ENCODE data around the gene TMPRSS2.
"Not testable (repeated sequence)": the region's sequence is repeated elsewhere in the genome, so short reads cannot be mapped to it uniquely, and the experiment has no call there.

TMPRSS2 gene

DNA sequence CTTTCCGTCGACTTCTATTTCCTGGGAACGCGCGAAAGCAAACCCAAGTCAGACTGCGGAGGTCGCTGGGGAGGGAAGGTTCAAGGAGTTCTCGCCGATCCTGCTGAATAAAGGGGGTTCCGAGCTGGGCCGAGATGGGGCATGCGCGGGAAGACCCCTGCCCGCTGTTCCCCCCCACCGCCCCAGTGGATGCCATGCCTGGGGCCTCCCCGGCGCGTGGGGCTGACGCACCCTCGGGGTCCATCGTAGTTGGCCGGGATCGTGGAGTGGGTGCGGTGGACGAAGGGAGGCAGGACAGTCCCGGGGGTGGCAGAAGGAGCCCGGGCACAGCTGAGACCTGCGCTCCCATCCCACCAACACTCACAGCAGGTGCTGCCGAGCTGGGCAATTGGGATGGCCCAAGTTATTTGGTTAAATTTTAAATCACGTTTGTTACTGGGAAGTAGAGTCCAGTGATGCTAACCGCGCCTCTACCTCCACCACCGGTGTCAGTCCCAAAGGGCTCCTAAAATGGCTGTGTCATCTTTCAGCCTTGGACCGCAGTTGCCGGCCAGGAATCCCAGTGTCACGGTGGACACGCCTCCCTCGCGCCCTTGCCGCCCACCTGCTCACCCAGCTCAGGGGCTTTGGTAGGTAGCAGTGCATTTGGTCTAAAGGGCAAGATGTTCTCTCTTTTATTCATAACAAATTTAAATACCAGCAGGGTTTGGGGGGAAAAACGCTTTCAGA lies 81.1 kb downstream of the TMPRSS2 start:
- peaks cover 64% of the 10 kb centered on the region for H3K79me2 ChIP-seq (ENCODE audit: control insufficient read depth, insufficient read depth, low read length, unreplicated experiment)
- H3K4me1 ChIP-seq (ENCODE audit: control insufficient read depth, insufficient read depth, low read length, unreplicated experiment) = peaks cover 43% of the 10 kb centered on the region
- H2AFZ ChIP-seq (ENCODE audit: low read length, unreplicated experiment) = no peak overlapping the region
- peak overlapping the region; percentile 82 for H3K27ac ChIP-seq (ENCODE audit: low read depth, low read length)
- H3K36me3 ChIP-seq (ENCODE audit: insufficient read depth, low read length) = peaks cover 44% of the 10 kb centered on the region
- H3K27me3 ChIP-seq (ENCODE audit: insufficient read depth, low read length) = no peaks in the 10 kb centered on the region
- peak overlapping the region; percentile 81 for H3K4me3 ChIP-seq (ENCODE audit: low read depth, low read length)

DNA sequence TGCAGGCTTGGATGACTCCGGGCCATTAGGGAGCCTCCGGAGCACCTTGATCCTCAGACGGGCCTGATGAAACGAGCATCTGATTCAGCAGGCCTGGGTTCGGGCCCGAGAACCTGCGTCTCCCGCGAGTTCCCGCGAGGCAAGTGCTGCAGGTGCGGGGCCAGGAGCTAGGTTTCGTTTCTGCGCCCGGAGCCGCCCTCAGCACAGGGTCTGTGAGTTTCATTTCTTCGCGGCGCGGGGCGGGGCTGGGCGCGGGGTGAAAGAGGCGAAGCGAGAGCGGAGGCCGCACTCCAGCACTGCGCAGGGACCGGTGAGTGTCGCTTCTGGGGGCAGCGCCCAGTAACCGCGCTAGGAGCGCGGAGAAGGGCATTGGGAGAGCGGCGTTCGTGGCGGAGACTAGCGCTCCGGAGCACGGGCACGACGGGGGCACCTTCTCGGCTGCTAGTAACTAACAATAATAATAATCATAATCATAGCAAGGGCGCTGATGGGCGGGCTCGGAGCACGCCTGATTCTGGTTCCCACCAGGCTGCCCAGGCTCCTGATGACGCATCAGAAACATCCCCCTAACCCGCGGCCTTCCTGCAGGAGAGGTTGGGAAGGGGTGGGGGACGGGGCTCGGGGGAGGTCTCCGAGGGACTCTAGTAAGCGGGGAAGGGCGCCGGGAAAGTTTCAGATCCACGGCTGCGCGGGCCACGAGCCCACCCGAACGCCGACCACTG lies 81.8 kb downstream of the TMPRSS2 start, which contains the start of gene MX1:
TSS of gene MX1 (plus strand) at position 286 of the 722 bp plus-strand sequence. CDS start 5,832 bp downstream, outside the sequence.
- Histone ChIP-seq H3K27me3 (ENCODE audit: insufficient read depth, low read length) (no peaks in the 10 kb centered on the region), H3K79me2 (ENCODE audit: control insufficient read depth, insufficient read depth, low read length, unreplicated experiment) (peaks cover 60% of the 10 kb centered on the region), H3K4me3 (ENCODE audit: low read depth, low read length) (peak within 1 kb of the TSS; percentile 81), H3K4me1 (ENCODE audit: control insufficient read depth, insufficient read depth, low read length, unreplicated experiment) (peaks cover 41% of the 10 kb centered on the region), H2AFZ (ENCODE audit: low read length, unreplicated experiment) (peak within 1 kb of the TSS; percentile 89), H3K36me3 (ENCODE audit: insufficient read depth, low read length) (peaks cover 38% of the 10 kb centered on the region), H3K27ac (ENCODE audit: low read depth, low read length) (peak within 1 kb of the TSS; percentile 82)

DNA sequence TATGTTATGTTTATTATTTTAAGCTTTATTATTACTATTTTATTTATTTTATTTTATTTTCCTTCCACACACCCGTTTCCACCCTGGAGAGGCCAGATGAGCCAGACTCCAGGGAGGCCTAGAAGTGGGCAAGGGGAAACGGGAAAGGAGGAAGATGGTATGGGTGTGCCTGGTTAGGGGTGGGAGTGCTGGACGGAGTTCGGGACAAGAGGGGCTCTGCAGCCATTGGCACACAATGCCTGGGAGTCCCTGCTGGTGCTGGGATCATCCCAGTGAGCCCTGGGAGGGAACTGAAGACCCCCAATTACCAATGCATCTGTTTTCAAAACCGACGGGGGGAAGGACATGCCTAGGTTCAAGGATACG lies 82.4 kb downstream of the TMPRSS2 start:
- peak overlapping the region; percentile 82 for H3K27ac ChIP-seq (ENCODE audit: low read depth, low read length)
- peak overlapping the region; percentile 81 for H3K4me3 ChIP-seq (ENCODE audit: low read depth, low read length)
- H3K36me3 ChIP-seq (ENCODE audit: insufficient read depth, low read length) = peaks cover 34% of the 10 kb centered on the region
- peaks cover 43% of the 10 kb centered on the region for H3K4me1 ChIP-seq (ENCODE audit: control insufficient read depth, insufficient read depth, low read length, unreplicated experiment)
- H2AFZ ChIP-seq (ENCODE audit: low read length, unreplicated experiment) = peak overlapping the region; percentile 89
- peaks cover 54% of the 10 kb centered on the region for H3K79me2 ChIP-seq (ENCODE audit: control insufficient read depth, insufficient read depth, low read length, unreplicated experiment)
- no peaks in the 10 kb centered on the region for H3K27me3 ChIP-seq (ENCODE audit: insufficient read depth, low read length)

DNA sequence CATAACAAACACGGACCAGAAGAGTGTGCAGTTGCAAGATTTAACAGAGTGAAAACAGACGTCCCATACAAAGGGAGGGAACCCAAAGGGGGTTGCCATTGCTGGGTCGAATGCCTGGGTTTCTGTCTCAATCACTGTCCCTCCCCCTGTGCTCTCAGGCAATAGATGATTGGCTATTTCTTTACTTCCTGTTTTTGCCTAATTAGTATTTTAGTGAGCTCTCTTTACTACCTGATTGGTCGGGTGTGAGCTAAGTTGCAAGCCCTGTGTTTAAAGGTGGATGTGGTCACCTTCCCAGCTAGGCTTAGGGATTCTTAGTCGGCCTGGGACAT lies 84.7 kb downstream of the TMPRSS2 start:
- Histone ChIP-seq H3K36me3 (ENCODE audit: insufficient read depth, low read length) (peaks cover 14% of the 10 kb centered on the region), H3K4me1 (ENCODE audit: control insufficient read depth, insufficient read depth, low read length, unreplicated experiment) (peaks cover 30% of the 10 kb centered on the region), H3K79me2 (ENCODE audit: control insufficient read depth, insufficient read depth, low read length, unreplicated experiment) (peaks cover 34% of the 10 kb centered on the region)
- not testable (repeated sequence) for H3K4me3 ChIP-seq (ENCODE audit: low read depth, low read length); H3K27ac ChIP-seq (ENCODE audit: low read depth, low read length); H3K27me3 ChIP-seq (ENCODE audit: insufficient read depth, low read length); H2AFZ ChIP-seq (ENCODE audit: low read length, unreplicated experiment)

DNA sequence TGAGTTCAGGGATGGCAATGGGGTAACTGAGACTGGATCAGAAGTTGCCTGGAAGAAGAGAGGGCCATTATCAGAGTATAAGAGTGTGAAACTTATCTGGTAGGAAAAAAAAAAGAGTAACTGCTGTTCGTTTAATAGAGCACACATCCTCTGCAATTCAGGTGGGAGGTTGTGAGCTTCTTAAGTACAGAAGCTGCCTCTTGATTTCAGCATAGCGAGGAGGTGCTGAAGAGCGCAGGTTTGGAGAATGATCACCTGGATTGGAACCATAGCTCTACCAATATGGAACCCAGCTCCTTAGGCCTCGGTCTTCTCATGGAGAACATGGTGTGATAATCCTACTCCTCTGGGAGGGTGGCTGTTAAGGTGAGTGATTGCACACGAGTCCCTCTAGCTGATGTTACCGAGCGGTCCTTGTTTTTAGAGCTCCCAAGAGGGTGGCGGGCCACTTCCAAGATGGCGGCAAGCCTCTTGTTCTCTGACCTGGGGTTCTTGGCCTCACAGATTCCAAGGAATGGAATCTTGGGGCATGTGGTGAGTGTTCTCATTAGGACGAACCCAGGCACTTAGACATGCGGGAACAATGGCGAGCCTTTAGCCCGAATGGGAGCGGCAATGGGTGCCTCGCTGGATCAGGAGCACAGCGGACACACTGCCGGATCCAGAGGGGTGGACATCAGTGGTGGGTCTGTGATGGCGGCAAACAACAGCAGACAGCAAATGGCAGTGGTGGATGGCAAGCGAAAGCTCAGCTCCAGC lies 85.2 kb downstream of the TMPRSS2 start:
- no peak overlapping the region for H3K27ac ChIP-seq (ENCODE audit: low read depth, low read length)
- H2AFZ ChIP-seq (ENCODE audit: low read length, unreplicated experiment) = no peak overlapping the region
- no peaks in the 10 kb centered on the region for H3K27me3 ChIP-seq (ENCODE audit: insufficient read depth, low read length)
- peaks cover 24% of the 10 kb centered on the region for H3K4me1 ChIP-seq (ENCODE audit: control insufficient read depth, insufficient read depth, low read length, unreplicated experiment)
- H3K4me3 ChIP-seq (ENCODE audit: low read depth, low read length) = no peak overlapping the region
- peaks cover 29% of the 10 kb centered on the region for H3K79me2 ChIP-seq (ENCODE audit: control insufficient read depth, insufficient read depth, low read length, unreplicated experiment)
- peaks cover 8% of the 10 kb centered on the region; the same call in 1 of the 2 replicates for H3K36me3 ChIP-seq (ENCODE audit: insufficient read depth, low read length)

DNA sequence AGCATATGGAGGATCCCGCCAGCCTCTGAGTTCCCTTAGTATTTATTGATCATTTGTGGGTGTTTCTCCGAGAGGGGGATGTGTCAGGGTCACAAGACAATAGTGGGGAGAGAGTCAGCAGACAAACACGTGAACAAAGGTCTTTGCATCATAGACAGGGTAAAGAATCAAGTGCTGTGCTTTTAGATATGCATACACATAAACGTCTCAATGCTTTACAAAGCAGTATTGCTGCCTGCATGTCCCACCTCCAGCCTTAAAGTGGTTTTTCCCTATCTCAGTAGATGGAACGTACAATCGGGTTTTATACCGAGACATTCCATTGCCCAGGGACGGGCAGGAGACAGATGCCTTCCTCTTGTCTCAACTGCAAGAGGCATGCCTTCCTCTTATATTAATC lies 87.0 kb downstream of the TMPRSS2 start:
- not testable (repeated sequence) for H3K27me3 ChIP-seq (ENCODE audit: insufficient read depth, low read length); H3K36me3 ChIP-seq (ENCODE audit: insufficient read depth, low read length); H2AFZ ChIP-seq (ENCODE audit: low read length, unreplicated experiment)
- Histone ChIP-seq H3K4me3 (ENCODE audit: low read depth, low read length) (peak overlapping the region; percentile 81), H3K79me2 (ENCODE audit: control insufficient read depth, insufficient read depth, low read length, unreplicated experiment) (peaks cover 11% of the 10 kb centered on the region), H3K27ac (ENCODE audit: low read depth, low read length) (peak overlapping the region; percentile 86), H3K4me1 (ENCODE audit: control insufficient read depth, insufficient read depth, low read length, unreplicated experiment) (peaks cover 21% of the 10 kb centered on the region)

DNA sequence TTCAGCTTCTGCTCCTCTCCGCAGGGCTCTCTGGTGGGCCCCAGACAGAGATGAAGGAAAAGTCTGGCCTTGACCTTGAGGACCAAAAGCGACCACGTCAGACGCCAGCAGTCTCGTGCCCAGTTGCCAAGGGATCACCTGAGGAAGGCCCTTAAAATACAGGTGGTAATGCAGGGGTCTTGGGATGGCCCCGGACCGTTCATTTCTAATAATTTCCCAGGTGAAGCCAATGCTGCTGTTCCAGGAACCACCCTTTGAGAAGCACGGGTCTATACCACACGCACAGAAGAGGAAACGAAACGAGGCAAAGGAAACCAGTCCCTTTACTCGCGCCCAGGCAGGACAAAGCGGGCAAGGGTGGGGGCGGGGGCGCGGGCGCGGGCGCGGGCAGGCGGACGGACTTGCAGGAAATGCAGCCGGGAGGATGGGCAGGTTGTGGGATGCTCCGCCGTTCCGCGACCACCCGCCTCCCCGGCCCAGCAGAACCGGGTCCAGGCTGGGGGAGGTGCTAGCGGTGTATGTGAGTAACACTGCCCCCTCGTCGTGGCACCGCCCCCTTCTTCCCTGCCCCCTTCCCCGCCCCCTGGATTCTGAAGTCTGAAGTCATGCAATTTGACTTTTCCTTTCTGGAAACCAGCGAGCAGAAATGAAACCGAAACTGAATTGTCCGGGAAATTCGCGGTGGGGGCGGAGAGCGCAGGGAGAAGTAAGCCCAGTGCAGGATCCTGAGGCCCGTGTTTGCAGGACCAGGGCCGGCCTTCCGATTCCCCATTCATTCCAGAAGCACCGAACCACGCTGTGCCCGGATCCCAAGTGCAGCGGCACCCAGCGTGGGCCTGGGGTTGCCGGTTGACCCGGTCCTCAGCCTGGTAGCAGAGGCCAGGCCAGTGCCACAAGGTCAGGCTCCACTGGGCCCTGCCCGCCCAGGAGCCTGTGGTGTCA lies 87.8 kb downstream of the TMPRSS2 start:
- Histone ChIP-seq H2AFZ (ENCODE audit: low read length, unreplicated experiment) (peak overlapping the region; percentile 61), H3K27ac (ENCODE audit: low read depth, low read length) (peak overlapping the region; percentile 86), H3K36me3 (ENCODE audit: insufficient read depth, low read length) (no peaks in the 10 kb centered on the region), H3K4me1 (ENCODE audit: control insufficient read depth, insufficient read depth, low read length, unreplicated experiment) (peaks cover 17% of the 10 kb centered on the region), H3K27me3 (ENCODE audit: insufficient read depth, low read length) (no peaks in the 10 kb centered on the region), H3K79me2 (ENCODE audit: control insufficient read depth, insufficient read depth, low read length, unreplicated experiment) (peaks cover 6% of the 10 kb centered on the region), H3K4me3 (ENCODE audit: low read depth, low read length) (peak overlapping the region; percentile 81)

DNA sequence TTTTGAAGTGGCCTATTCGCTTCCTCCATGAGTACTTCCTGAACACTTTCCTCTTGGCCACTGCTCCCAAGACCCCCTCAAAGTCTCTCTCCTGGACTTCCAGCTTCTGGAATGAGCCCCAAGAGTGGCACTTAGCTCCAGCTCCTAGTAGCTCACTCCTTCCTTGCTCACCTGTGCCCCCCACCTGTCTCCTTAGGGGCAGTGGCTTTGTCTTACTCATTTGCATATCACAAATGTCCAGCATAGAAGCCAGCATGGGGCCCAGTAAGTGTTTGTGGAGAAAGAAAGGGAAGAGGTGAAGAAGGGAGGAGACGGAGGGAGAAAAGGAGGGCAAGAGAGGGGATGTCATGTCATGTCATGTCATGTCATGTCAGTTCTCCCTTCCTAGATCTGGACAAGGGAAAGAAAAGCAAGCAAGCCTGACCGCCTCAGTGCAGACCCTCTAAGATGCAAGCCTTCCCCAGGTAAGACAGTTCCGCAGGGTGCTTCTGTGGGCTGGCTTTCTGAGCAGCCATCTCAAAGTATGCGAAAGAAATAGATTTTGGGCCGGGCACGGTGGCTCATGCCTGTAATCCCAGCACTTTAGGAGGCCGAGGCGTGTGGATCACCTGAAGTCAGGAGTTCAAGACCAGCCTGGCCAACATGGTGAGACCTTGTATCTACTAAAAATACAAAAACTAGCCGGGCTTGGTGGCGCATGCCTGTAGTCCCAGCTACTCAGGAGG lies 88.8 kb downstream of the TMPRSS2 start:
- H3K4me3 ChIP-seq (ENCODE audit: low read depth, low read length) = peak overlapping the region; percentile 81
- H2AFZ ChIP-seq (ENCODE audit: low read length, unreplicated experiment) = no peak overlapping the region
- H3K4me1 ChIP-seq (ENCODE audit: control insufficient read depth, insufficient read depth, low read length, unreplicated experiment) = peaks cover 9% of the 10 kb centered on the region
- no peaks in the 10 kb centered on the region for H3K36me3 ChIP-seq (ENCODE audit: insufficient read depth, low read length)
- no peak overlapping the region for H3K27ac ChIP-seq (ENCODE audit: low read depth, low read length)
- H3K27me3 ChIP-seq (ENCODE audit: insufficient read depth, low read length) = no peaks in the 10 kb centered on the region
- no peaks in the 10 kb centered on the region for H3K79me2 ChIP-seq (ENCODE audit: control insufficient read depth, insufficient read depth, low read length, unreplicated experiment)

DNA sequence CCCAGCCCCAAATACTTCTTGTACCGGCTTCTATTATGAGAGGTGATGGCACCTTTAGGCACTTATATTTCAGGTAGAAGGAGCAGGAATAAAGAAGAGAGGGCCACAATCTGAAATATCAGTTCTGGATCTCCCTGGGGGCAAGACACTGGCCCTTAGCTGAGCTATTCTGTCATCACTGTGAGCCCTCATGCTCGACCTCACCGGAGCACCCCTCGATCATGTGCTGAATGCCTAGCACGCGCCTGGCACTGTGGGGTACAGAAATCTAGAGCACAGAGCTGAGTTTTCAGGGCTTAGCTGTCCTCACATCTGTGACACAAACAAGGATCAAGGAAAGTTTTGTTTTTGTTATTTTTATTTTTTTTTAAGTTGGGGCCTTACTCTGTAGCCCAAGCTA lies 89.6 kb downstream of the TMPRSS2 start:
- H3K27me3 ChIP-seq (ENCODE audit: insufficient read depth, low read length) = no peaks in the 10 kb centered on the region
- peaks cover 9% of the 10 kb centered on the region for H3K4me1 ChIP-seq (ENCODE audit: control insufficient read depth, insufficient read depth, low read length, unreplicated experiment)
- no peaks in the 10 kb centered on the region for H3K36me3 ChIP-seq (ENCODE audit: insufficient read depth, low read length)
- H3K79me2 ChIP-seq (ENCODE audit: control insufficient read depth, insufficient read depth, low read length, unreplicated experiment) = no peaks in the 10 kb centered on the region
- H2AFZ ChIP-seq (ENCODE audit: low read length, unreplicated experiment) = no peak overlapping the region
- no peak overlapping the region for H3K27ac ChIP-seq (ENCODE audit: low read depth, low read length)
- peak overlapping the region; percentile 81; the same call in 1 of the 2 replicates for H3K4me3 ChIP-seq (ENCODE audit: low read depth, low read length)

All from ACC112 (cell line).